Right lobe of liver (tissue), 4 donors: ENCODE measurements around the gene HLA-C.

Experiments
- POLR2A ChIP-seq: fragments of 450-650 bp; IDR thresholded peaks from one replicate; pipeline ENCODE4 v1.6.1; 2017; ENCODE audit warnings: antibody characterized with exemption, mild to moderate bottlenecking
- TF ChIP-seq, protein P1 (sequence below), 4 donors: fragments of 200-600 bp in 3 of 4; fragments of 450-650 bp in 1 of 4; IDR thresholded peaks; one replicate each; pipeline versions ENCODE4 v1.5.1 to v1.8.0; 2016 to 2022; ENCODE audit warnings: antibody characterized with exemption in 4 of 4, mild to moderate bottlenecking in 2 of 4
- donor health status: DM: no; HTN: no; CAD: no.
- donor health status: DM: no; HTN: no; CAD: no.
- donor health status: DM: no; HTN: yes; CAD: no.

DNA sequence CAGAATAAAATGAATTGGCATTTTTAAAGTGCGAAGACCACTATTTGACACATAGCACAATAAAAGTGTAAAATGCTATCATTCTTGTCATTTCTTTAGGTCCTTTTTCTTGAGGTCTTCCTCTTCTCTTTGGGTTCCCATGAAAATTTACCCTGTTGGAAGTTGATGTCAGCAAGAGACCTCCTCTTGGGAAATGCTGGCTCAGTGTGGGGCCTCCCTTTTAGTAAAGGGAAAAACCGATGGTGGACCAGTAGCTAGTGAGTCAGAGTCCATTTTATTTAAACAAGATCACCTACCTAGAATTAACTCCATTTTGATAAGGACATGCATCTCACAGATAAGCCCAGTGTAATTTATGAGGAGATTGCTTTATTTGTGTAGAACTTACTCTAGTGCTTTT, 37.7 kb upstream of the HLA-C start:
- TF ChIP-seq, protein P1, sequence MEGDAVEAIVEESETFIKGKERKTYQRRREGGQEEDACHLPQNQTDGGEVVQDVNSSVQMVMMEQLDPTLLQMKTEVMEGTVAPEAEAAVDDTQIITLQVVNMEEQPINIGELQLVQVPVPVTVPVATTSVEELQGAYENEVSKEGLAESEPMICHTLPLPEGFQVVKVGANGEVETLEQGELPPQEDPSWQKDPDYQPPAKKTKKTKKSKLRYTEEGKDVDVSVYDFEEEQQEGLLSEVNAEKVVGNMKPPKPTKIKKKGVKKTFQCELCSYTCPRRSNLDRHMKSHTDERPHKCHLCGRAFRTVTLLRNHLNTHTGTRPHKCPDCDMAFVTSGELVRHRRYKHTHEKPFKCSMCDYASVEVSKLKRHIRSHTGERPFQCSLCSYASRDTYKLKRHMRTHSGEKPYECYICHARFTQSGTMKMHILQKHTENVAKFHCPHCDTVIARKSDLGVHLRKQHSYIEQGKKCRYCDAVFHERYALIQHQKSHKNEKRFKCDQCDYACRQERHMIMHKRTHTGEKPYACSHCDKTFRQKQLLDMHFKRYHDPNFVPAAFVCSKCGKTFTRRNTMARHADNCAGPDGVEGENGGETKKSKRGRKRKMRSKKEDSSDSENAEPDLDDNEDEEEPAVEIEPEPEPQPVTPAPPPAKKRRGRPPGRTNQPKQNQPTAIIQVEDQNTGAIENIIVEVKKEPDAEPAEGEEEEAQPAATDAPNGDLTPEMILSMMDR (IDR thresholded peaks at IDR 0.05): no peak
- TF ChIP-seq POLR2A: no peak
